ENCODE results near the gene SLC26A9.
A peak's percentile ranks its signal among the peaks of the same experiment; 100 is the strongest.

SLC26A9 gene

DNA sequence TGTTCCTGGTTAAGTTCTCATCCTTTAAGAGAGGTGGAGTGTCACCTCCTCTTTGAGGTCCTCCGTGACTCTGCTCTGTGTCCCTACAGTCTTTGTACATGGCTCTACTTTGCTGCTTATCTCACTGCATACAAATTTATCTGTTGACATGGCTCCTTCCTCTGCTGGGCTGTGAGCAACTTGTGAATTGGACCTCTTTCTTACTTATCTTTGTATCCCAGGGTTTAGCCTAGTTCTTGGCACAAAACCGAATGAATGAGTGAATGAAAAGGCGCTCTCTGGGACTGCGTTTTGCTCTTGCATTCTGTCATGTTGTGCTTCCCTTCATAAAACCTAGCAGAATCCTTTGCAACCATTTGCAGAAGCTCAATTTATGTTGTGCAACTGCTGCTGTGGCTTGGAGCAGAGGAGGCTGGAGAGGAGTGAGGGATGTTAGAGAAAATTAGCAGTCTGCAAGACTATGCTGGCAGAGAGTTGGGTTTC is 12.4 kb downstream of the SLC26A9 start:
- peaks cover 44% of the 10 kb centered on the region for H3K4me1 Mint-ChIP-seq (ENCODE audit: low read depth)
- H3K36me3 Mint-ChIP-seq (ENCODE audit: low read depth) = no peaks in the 10 kb centered on the region
- H3K4me3 Mint-ChIP-seq = no peak overlapping the region
- intact Hi-C loops (cut with micrococcal nuclease) = no loop called here
- no peak overlapping the region for H3K27ac Mint-ChIP-seq
- H3K9me3 Mint-ChIP-seq = no peaks in the 10 kb centered on the region
- H3K27me3 Mint-ChIP-seq = peaks cover 1% of the 10 kb centered on the region

DNA sequence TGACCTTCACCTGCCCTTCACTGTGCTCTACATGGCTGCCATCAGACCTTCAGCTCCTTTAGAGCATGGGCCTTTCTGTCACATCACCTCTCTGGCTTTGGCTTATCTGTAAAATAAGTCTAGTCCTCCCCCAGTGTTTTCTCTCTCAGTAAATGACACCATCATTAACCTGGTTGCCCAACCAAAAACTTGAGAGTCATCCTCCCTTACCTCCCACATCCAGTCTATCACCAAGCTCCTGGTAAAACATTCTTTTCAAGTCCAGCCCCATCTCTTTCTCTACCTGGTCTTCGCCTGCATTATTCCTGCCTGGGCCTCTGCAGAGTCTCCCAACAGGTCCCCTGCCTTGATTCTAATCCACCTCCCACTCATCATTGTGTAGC is 13.1 kb downstream of the SLC26A9 start:
- intact Hi-C loops (cut with micrococcal nuclease) = no loop called here
- Mint-ChIP-seq H3K27me3 (peaks cover 1% of the 10 kb centered on the region), H3K4me3 (no peak overlapping the region), H3K9me3 (no peaks in the 10 kb centered on the region), H3K36me3 (ENCODE audit: low read depth) (no peaks in the 10 kb centered on the region), H3K4me1 (ENCODE audit: low read depth) (peaks cover 44% of the 10 kb centered on the region), H3K27ac (no peak overlapping the region)

DNA sequence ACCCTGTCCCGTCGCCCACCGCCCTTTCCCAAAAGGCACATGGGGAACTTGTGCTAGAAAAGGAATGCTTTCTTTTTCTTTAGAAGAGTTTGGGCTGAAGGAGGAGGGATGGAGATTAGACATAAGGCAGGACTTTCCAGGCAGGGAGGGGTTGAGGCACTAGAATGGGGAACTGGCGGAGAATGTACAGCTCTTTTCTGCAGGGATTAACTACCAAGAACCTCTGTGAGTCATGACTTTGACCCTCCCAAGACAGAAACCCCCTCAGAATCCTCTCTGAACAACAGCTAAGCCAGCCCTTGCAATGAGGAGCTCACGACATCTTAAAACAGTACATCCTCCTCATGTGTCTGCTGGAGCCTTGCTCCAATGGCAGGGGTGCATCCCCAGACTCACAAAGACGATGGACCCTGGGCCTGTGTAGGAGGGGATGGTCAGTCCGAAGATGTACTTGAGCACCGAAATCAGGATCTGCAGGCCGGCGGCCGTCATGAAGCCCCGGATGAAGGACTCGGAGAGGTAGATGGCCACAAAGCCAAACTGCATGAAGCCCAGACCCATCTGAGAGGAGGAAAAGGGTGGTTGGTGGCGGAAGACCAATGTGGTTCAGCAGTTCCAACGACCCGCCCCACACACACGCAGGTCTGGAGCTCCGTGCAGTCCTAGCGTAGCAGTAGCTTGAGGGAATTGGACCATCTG is 13.6 kb downstream of the SLC26A9 start:
- no peaks in the 10 kb centered on the region for H3K36me3 Mint-ChIP-seq (ENCODE audit: low read depth)
- peaks cover 49% of the 10 kb centered on the region for H3K4me1 Mint-ChIP-seq (ENCODE audit: low read depth)
- H3K27ac Mint-ChIP-seq = no peak overlapping the region
- intact Hi-C loops (cut with micrococcal nuclease) = no loop called here
- H3K4me3 Mint-ChIP-seq = no peak overlapping the region
- H3K9me3 Mint-ChIP-seq = no peaks in the 10 kb centered on the region
- peaks cover 1% of the 10 kb centered on the region for H3K27me3 Mint-ChIP-seq

DNA sequence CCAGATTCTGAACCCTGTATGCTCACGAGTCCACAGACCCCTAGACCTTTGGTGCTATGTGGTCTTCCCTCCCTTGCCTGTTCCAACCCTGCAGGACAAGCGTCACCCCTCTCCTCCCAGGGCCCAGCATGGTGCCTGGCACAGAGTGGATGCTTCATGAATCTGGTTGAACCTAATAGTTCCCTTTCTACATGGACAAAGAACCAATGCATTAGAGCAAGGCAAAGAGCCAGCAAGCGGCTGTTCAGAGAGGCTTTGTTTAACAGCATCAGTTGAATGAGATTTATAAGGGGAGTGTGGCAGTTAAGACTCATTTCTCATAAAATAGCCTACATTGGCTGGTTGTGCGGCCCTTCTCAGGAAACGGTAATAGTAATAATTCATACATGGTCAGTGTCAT is 14.9 kb downstream of the SLC26A9 start:
- Mint-ChIP-seq H3K36me3 (ENCODE audit: low read depth) (no peaks in the 10 kb centered on the region), H3K4me1 (ENCODE audit: low read depth) (peaks cover 53% of the 10 kb centered on the region), H3K27ac (no peak overlapping the region), H3K9me3 (no peaks in the 10 kb centered on the region), H3K4me3 (no peak overlapping the region), H3K27me3 (peaks cover 1% of the 10 kb centered on the region)
- intact Hi-C loops (cut with micrococcal nuclease) = no loop called here

DNA sequence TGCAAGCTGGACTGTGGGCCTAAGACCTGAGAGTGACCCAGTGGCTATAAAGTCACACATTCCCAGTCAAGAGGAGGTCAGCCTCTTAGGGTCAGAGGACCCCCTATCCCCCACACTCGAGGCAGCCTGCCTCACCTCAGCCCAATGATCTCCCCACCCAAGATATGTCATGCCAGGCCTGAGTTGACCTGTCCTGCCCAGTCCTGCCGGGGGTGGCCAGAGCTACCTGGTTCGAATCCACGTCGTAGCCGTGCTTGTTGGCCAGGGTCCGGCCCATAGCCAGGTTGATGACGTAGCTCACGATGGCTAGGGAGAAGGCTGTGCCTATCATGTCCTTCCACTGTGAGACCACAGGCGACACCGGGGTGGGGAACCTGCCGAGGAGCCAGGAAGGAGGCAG is 15.6 kb downstream of the SLC26A9 start:
- intact Hi-C loops (cut with micrococcal nuclease) = no loop called here
- Mint-ChIP-seq H3K27me3 (peaks cover 1% of the 10 kb centered on the region), H3K27ac (no peak overlapping the region), H3K36me3 (ENCODE audit: low read depth) (no peaks in the 10 kb centered on the region), H3K4me1 (ENCODE audit: low read depth) (peaks cover 52% of the 10 kb centered on the region), H3K9me3 (no peaks in the 10 kb centered on the region), H3K4me3 (no peak overlapping the region)

DNA sequence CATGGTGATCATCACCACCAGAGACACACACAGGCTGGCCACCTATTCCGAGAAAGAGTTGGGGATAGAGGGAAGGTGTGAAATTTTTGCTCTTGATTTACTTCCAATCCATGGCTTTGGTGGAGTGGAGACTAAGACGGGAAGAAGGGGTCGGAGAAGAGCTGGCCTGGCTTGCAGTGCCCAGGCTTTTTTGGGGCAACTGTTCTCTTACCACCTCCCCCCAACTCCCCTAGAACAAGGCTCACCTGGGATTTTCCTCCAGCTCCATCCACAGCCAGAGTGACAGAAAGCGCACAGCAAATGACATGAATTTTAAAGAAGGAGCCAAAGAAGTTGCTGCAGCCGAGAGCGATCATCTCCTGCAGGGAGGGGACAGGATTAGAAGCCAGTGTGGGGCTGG is 16.0 kb downstream of the SLC26A9 start:
- Mint-ChIP-seq H3K4me3 (no peak overlapping the region), H3K27me3 (peaks cover 1% of the 10 kb centered on the region), H3K9me3 (no peaks in the 10 kb centered on the region), H3K27ac (no peak overlapping the region), H3K36me3 (ENCODE audit: low read depth) (no peaks in the 10 kb centered on the region), H3K4me1 (ENCODE audit: low read depth) (peaks cover 48% of the 10 kb centered on the region)
- intact Hi-C loops (cut with micrococcal nuclease) = no loop called here

DNA sequence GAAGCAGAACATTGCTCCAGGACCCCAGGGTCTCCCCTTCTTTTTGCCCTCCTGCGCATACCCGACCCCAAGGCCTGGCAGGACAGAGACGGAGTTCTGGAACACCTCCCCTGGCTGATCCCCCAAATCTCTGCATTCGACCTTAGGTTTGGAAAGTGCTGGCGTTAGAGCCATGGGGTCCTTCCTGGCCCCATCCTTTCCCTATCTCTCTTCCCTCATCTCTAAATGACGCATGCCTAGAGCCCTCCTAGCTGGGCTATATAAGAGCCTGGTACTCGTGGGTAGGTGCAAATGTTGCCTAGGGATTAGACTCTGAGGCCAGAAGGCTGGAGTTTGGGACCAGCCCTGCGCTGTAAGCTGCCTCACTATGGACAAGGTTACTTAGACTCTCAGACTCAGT is 16.6 kb downstream of the SLC26A9 start:
- H3K27me3 Mint-ChIP-seq = peaks cover 1% of the 10 kb centered on the region
- no peaks in the 10 kb centered on the region for H3K9me3 Mint-ChIP-seq
- H3K4me3 Mint-ChIP-seq = no peak overlapping the region
- intact Hi-C loops (cut with micrococcal nuclease) = no loop called here
- H3K27ac Mint-ChIP-seq = no peak overlapping the region
- H3K36me3 Mint-ChIP-seq (ENCODE audit: low read depth) = no peaks in the 10 kb centered on the region
- H3K4me1 Mint-ChIP-seq (ENCODE audit: low read depth) = peaks cover 50% of the 10 kb centered on the region

- no peaks in the 10 kb centered on the region for H3K36me3 Mint-ChIP-seq (ENCODE audit: low read depth)
- intact Hi-C loops (cut with micrococcal nuclease) = no loop called here
- no peaks in the 10 kb centered on the region for H3K9me3 Mint-ChIP-seq
- H3K27ac Mint-ChIP-seq = no peak overlapping the region
- peaks cover 53% of the 10 kb centered on the region for H3K4me1 Mint-ChIP-seq (ENCODE audit: low read depth)
- peaks cover 1% of the 10 kb centered on the region for H3K27me3 Mint-ChIP-seq
- H3K4me3 Mint-ChIP-seq = no peak overlapping the region
Measured at GRCh38 chr1:205926213-205926612, 17.0 kb downstream of the SLC26A9 start.

GRCh38 chr1:205925736-205926135 is 17.5 kb downstream of the SLC26A9 start:
- Mint-ChIP-seq H3K4me1 (ENCODE audit: low read depth) (peaks cover 53% of the 10 kb centered on the region), H3K4me3 (no peak overlapping the region), H3K36me3 (ENCODE audit: low read depth) (no peaks in the 10 kb centered on the region), H3K27me3 (peaks cover 2% of the 10 kb centered on the region), H3K9me3 (no peaks in the 10 kb centered on the region), H3K27ac (no peak overlapping the region)
- intact Hi-C loops (cut with micrococcal nuclease) = no loop called here

GRCh38 chr1:205924460-205924790 is 18.8 kb downstream of the SLC26A9 start:
- Mint-ChIP-seq H3K4me3 (no peak overlapping the region), H3K27me3 (peaks cover 8% of the 10 kb centered on the region), H3K27ac (peak overlapping the region; percentile 80), H3K4me1 (ENCODE audit: low read depth) (peaks cover 51% of the 10 kb centered on the region), H3K9me3 (no peaks in the 10 kb centered on the region), H3K36me3 (ENCODE audit: low read depth) (no peaks in the 10 kb centered on the region)
- intact Hi-C loops (cut with micrococcal nuclease) = no loop called here

- H3K9me3 Mint-ChIP-seq = no peaks in the 10 kb centered on the region
- intact Hi-C loops (cut with micrococcal nuclease) = no loop called here
- H3K27ac Mint-ChIP-seq = peak overlapping the region; percentile 80
- H3K4me1 Mint-ChIP-seq (ENCODE audit: low read depth) = peaks cover 48% of the 10 kb centered on the region
- H3K36me3 Mint-ChIP-seq (ENCODE audit: low read depth) = no peaks in the 10 kb centered on the region
- H3K4me3 Mint-ChIP-seq = no peak overlapping the region
- peaks cover 8% of the 10 kb centered on the region for H3K27me3 Mint-ChIP-seq
Measured at GRCh38 chr1:205923651-205924459, 19.4 kb downstream of the SLC26A9 start.

DNA sequence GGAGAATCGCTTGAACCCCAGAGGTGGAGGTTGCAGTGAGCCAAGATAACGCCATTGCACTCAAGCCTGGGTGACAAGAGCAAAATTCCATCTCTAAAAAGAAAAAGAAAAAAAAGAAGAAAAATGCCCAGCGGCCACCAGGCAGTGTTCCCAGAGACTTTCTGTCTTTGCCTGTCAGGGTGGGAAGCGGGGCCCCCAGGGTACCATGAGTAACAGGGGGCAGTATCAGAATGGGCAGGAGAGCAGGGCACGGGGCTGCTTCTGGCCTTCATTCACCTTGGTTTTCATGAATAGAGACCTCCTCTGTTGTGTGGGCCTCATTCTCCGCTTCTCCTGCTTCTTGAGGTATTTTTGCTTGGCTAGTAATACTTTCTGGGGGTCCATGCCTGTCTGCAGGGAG is 20.4 kb downstream of the SLC26A9 start:
- H3K4me1 Mint-ChIP-seq (ENCODE audit: low read depth) = peaks cover 46% of the 10 kb centered on the region
- H3K27me3 Mint-ChIP-seq = peaks cover 8% of the 10 kb centered on the region
- intact Hi-C loops (cut with micrococcal nuclease) = no loop called here
- H3K27ac Mint-ChIP-seq = peak overlapping the region; percentile 80
- no peaks in the 10 kb centered on the region for H3K9me3 Mint-ChIP-seq
- no peak overlapping the region for H3K4me3 Mint-ChIP-seq
- H3K36me3 Mint-ChIP-seq (ENCODE audit: low read depth) = no peaks in the 10 kb centered on the region

DNA sequence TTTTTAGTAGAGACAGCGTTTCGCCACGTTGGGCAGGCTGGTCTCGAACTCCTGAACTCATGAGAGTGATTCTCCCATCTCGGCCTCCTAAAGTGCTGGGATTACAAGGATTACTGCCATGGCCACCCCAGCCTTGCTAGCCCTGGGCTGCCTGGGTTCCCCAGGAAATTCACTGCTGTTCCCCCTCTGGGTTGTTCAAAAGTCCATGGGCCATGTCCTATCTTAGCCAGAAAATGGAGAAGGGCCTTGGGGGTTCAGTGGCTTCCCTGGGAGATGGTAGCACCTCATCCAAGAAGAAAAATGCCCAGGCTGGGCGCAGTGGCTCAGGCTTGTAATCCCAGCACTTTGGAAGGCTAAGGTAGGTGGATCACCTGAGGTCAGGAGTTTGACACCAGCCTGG is 20.9 kb downstream of the SLC26A9 start:
- H3K4me1 Mint-ChIP-seq (ENCODE audit: low read depth) = peaks cover 46% of the 10 kb centered on the region

GRCh38 chr1:205921570-205921909 is 21.7 kb downstream of the SLC26A9 start:
- Mint-ChIP-seq H3K27me3 (peaks cover 7% of the 10 kb centered on the region), H3K4me3 (no peak overlapping the region), H3K36me3 (ENCODE audit: low read depth) (no peaks in the 10 kb centered on the region), H3K9me3 (no peaks in the 10 kb centered on the region), H3K4me1 (ENCODE audit: low read depth) (peaks cover 46% of the 10 kb centered on the region), H3K27ac (peak overlapping the region; percentile 53)
- intact Hi-C loops (cut with micrococcal nuclease) = no loop called here

More for the DNA sequence above, 20.9 kb downstream of the SLC26A9 start:
- no peaks in the 10 kb centered on the region for H3K9me3 Mint-ChIP-seq
- peaks cover 8% of the 10 kb centered on the region for H3K27me3 Mint-ChIP-seq
- intact Hi-C loops (cut with micrococcal nuclease) = no loop called here
- no peak overlapping the region for H3K4me3 Mint-ChIP-seq
- no peaks in the 10 kb centered on the region for H3K36me3 Mint-ChIP-seq (ENCODE audit: low read depth)
- H3K27ac Mint-ChIP-seq = no peak overlapping the region

All from dendritic cell treated with granulocyte-macrophage colony-stimulating factor and Interleukin-4, amounts not matched to agents 40 ng/mL and 50 ng/mL, for 4 days (primary cell).